Ishikawa (cell line): ENCODE results near the gene PRKAG1.

Source experiments
- CEBPB ChIP-seq: IDR thresholded peaks from 2 replicates; pipeline ENCODE4 v1.6.1; 2012
- CREB1 ChIP-seq: IDR thresholded peaks from 2 replicates; pipeline ENCODE4 v1.6.1; 2012; ENCODE audit warnings: low read depth
- EGR1 ChIP-seq: IDR thresholded peaks from 2 replicates; pipeline ENCODE4 v1.6.1; 2012
- EP300 ChIP-seq: IDR thresholded peaks from 2 replicates; pipeline ENCODE4 v1.6.1; 2012; ENCODE audit warnings: borderline replicate concordance
- FOXM1 ChIP-seq: IDR thresholded peaks from 2 replicates; pipeline ENCODE4 v1.6.1; 2012; ENCODE audit warnings: low read depth, borderline replicate concordance
- MAX ChIP-seq: IDR thresholded peaks from 2 replicates; pipeline ENCODE4 v1.6.1; 2012
- NFIC ChIP-seq: IDR thresholded peaks from 2 replicates; pipeline ENCODE4 v1.6.1; 2012
- RAD21 ChIP-seq: IDR thresholded peaks from 2 replicates; pipeline ENCODE4 v1.6.1; 2012; ENCODE audit warnings: low read depth
- TAF1 ChIP-seq: IDR thresholded peaks from 2 replicates; pipeline ENCODE4 v1.6.1; 2012; ENCODE audit warnings: low read depth, mild to moderate bottlenecking
- TCF12 ChIP-seq: IDR thresholded peaks from 2 replicates; pipeline ENCODE4 v1.6.1; 2012; ENCODE audit warnings: low read depth
- TEAD4 ChIP-seq: IDR thresholded peaks from 2 replicates; pipeline ENCODE4 v1.6.1; 2012
- YY1 ChIP-seq: IDR thresholded peaks from 2 replicates; pipeline ENCODE4 v1.6.1; 2012; ENCODE audit warnings: low read depth
- ZBTB7A ChIP-seq: IDR thresholded peaks from 2 replicates; pipeline ENCODE4 v1.6.1; 2012; ENCODE audit warnings: low read depth
- TF ChIP-seq, protein P1 (sequence below): IDR thresholded peaks from 2 replicates; pipeline ENCODE4 v1.6.1; 2012
- TF ChIP-seq, protein P2 (sequence below): IDR thresholded peaks from 2 replicates; pipeline ENCODE4 v1.6.1; 2012; ENCODE audit warnings: low read depth, mild to moderate bottlenecking

Gene PRKAG1

GRCh38 chr12:49057888-49058287 lies 39.3 kb upstream of the PRKAG1 start:
- TF ChIP-seq RAD21: no peak
- TF ChIP-seq EGR1: no peak
- TF ChIP-seq MAX: no peak
- no peak for TF ChIP-seq YY1
- no peak for TF ChIP-seq EP300
- TF ChIP-seq CREB1: no peak

- no peak for TF ChIP-seq MAX
- no peak for TF ChIP-seq FOXM1
- TF ChIP-seq CREB1: no peak
- TF ChIP-seq YY1: no peak
- no peak for TF ChIP-seq NFIC
Measured at GRCh38 chr12:49055978-49056754, 37.6 kb upstream of the PRKAG1 start.

- TF ChIP-seq YY1: no peak
- no peak for TF ChIP-seq EGR1
- TF ChIP-seq NFIC: no peak
- no peak for TF ChIP-seq CREB1
- no peak for TF ChIP-seq RAD21
- TF ChIP-seq, protein P1, sequence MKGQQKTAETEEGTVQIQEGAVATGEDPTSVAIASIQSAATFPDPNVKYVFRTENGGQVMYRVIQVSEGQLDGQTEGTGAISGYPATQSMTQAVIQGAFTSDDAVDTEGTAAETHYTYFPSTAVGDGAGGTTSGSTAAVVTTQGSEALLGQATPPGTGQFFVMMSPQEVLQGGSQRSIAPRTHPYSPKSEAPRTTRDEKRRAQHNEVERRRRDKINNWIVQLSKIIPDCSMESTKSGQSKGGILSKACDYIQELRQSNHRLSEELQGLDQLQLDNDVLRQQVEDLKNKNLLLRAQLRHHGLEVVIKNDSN: no peak
Measured at GRCh38 chr12:49055092-49055491, 36.5 kb upstream of the PRKAG1 start.

GRCh38 chr12:49054524-49054923 lies 35.9 kb upstream of the PRKAG1 start:
- TF ChIP-seq CREB1 (no peak), TCF12 (no peak), TAF1 (no peak), EGR1 (no peak), MAX (no peak), ZBTB7A (no peak), EP300 (no peak), TEAD4 (no peak), FOXM1 (no peak), NFIC (no peak), YY1 (no peak), RAD21 (no peak), CEBPB (no peak)
- TF ChIP-seq, protein P1: no peak
- TF ChIP-seq, protein P2, sequence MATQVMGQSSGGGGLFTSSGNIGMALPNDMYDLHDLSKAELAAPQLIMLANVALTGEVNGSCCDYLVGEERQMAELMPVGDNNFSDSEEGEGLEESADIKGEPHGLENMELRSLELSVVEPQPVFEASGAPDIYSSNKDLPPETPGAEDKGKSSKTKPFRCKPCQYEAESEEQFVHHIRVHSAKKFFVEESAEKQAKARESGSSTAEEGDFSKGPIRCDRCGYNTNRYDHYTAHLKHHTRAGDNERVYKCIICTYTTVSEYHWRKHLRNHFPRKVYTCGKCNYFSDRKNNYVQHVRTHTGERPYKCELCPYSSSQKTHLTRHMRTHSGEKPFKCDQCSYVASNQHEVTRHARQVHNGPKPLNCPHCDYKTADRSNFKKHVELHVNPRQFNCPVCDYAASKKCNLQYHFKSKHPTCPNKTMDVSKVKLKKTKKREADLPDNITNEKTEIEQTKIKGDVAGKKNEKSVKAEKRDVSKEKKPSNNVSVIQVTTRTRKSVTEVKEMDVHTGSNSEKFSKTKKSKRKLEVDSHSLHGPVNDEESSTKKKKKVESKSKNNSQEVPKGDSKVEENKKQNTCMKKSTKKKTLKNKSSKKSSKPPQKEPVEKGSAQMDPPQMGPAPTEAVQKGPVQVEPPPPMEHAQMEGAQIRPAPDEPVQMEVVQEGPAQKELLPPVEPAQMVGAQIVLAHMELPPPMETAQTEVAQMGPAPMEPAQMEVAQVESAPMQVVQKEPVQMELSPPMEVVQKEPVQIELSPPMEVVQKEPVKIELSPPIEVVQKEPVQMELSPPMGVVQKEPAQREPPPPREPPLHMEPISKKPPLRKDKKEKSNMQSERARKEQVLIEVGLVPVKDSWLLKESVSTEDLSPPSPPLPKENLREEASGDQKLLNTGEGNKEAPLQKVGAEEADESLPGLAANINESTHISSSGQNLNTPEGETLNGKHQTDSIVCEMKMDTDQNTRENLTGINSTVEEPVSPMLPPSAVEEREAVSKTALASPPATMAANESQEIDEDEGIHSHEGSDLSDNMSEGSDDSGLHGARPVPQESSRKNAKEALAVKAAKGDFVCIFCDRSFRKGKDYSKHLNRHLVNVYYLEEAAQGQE: no peak

DNA sequence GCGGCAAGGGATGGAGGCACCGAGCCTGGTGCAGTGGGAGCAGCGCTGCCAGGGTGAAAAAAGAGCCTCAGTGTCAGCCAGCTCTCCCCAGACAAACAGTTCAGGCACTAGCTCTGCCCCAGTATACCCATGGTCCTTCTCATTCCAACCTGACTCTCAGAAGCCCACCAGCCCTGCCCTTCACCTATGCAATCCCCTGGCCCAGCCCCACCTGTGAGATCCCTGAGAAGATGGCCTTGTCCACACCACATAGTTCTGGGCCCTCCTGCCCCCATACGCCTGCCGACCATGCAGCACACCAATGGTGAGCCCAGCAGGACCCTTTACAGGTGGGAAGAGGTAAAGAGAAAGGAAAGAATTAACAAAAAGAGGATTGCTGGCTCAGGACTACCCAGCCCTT lies 35.5 kb upstream of the PRKAG1 start:
- no peak for TF ChIP-seq NFIC
- no peak for TF ChIP-seq FOXM1
- TF ChIP-seq TCF12: no peak

DNA sequence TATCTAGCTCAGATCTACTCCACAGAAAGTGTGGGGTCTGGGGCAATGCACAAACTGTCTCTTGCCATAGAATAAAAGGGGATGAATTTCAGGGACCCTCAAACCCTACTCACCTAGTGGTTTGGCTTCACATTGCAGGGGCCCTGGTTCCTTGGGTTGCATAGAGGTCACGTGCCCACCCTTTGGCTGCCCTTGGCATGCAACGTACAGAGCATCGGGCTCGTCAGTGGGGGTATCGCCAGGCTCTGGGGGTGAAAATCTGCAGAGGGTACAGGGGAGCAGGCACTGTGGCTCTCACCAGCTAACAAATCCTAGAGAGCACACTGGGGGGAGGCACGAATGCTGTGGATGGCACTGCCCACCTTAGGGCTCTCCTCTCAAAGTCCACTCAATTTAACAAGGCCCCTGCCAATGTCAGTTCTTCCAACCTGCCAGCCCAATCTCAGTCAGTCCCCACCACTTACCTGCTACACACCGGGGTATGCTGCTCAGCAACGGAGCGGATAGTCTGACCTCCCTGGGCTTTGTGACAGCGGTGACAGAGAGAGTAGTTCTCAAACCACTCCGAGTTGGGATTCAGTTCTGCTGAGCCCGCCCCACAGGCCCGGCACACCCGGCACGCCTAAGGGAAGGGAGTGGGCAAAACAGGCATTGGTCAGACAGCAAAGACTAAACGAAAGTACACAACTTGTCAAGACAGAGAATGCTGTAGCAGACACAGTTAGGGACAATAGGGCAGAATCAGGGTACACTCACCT lies 34.1 kb upstream of the PRKAG1 start:
- TF ChIP-seq EGR1: no peak
- no peak for TF ChIP-seq TAF1
- TF ChIP-seq ZBTB7A: no peak
- TF ChIP-seq NFIC: no peak
- no peak for TF ChIP-seq CEBPB
- TF ChIP-seq CREB1: no peak
- no peak for TF ChIP-seq FOXM1
- TF ChIP-seq, protein P1: no peak
- no peak for TF ChIP-seq RAD21

GRCh38 chr12:49051777-49052438 lies 33.3 kb upstream of the PRKAG1 start:
- no peak for TF ChIP-seq NFIC
- TF ChIP-seq TCF12: no peak
- no peak for TF ChIP-seq FOXM1
- TF ChIP-seq EP300: no peak
- TF ChIP-seq ZBTB7A: no peak
- no peak for TF ChIP-seq CEBPB
- no peak for TF ChIP-seq RAD21
